Ovary (tissue), 3 donors: Measurements from ENCODE around the gene CD52.

Experiments
- CTCF ChIP-seq, 3 donors: fragments of 450-650 bp in 2 of 3; fragments of 200-600 bp in 1 of 3; IDR thresholded peaks; one replicate each; pipeline versions ENCODE4 v1.5.1 to v1.8.0; 2016 to 2022; ENCODE audit warnings: antibody characterized with exemption in 3 of 3, mild to moderate bottlenecking in 1 of 3
- EP300 ChIP-seq: sonication (generic); formaldehyde crosslinking; IDR thresholded peaks from one replicate; pipeline ENCODE4 v1.6.1; 2017; ENCODE audit warnings: antibody characterized with exemption
- POLR2A ChIP-seq: fragments of 450-650 bp; IDR thresholded peaks from one replicate; pipeline ENCODE4 v1.6.1; 2017; ENCODE audit warnings: antibody characterized with exemption, mild to moderate bottlenecking, moderate library complexity
- donor health status: DM: no; HTN: no; CAD: no.

- TF ChIP-seq CTCF (IDR thresholded peaks at IDR 0.05), result no peak
- TF ChIP-seq POLR2A, result no peak
- no peak for TF ChIP-seq EP300
Observed at GRCh38 chr1:26284597-26285347, 33.0 kb upstream of the CD52 start.
